Measurements from ENCODE around the gene PIP4K2A. TPM values are rescaled to one million over a fixed set of nuclear protein-coding genes. Genes with fewer than 3 reads are reported as not detected.

The PIP4K2A gene
- total and polyA plus RNA-seq, 2 of the 13 experiments (the other 11 are each of a cell fraction or from before 2014, with no cell fraction given): 9.1 to 22.6 TPM

DNA sequence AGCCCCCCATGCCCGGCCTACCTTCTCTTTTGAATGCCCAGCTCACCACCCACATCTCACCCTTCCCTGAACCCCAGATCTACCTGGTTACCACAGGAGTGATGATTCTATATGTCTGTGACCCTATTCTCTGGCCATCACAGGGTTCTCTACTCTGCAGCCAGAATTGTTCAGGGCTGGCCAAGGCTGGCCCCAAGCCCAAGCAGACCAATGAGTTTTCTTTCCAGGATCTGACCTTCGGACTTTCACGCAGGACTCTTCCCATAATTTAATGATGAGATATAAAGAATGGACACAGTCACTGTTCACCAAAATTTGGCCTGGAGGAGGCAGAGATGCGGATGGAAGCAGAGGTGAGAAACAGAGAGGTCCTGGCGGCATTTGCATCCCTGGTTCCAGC lies 72.6 kb downstream of the PIP4K2A start (continued):
- TF ChIP-seq IRF1 (CRISPR knock-in tag; IDR thresholded peaks at IDR 0.05; ENCODE audit: low read depth) (no peak), HCFC1 (IDR thresholded peaks at IDR 0.05; ENCODE audit: low read depth, low read length) (no peak), MTF2 (CRISPR knock-in tag; IDR thresholded peaks at IDR 0.05; ENCODE audit: borderline replicate concordance) (no peak), ZNF615 (CRISPR knock-in tag; IDR thresholded peaks at IDR 0.05; ENCODE audit: borderline replicate concordance) (no peak), ZNF160 (CRISPR knock-in tag; IDR thresholded peaks at IDR 0.05) (no peak), ZNF841 (CRISPR knock-in tag; IDR thresholded peaks at IDR 0.05; ENCODE audit: borderline replicate concordance) (no peak)

DNA sequence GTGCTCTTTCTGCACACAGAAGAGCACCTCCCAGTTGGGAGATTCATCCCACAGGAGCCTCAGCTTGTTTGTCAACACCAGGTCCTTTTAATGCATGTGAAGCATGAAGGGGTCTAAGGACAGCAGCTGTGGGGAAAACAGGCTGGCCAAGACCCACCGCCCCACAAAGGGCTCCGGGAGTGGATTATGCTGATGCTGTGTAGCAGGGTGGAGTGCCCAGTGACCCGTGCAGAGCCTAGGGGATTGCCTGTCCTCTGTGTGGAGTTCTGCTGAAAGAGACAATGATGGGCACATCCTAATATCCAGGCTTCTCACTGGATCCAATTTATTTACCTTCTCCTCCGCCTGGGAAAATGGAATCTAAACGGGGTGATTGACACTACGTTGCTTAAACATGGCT lies 74.0 kb downstream of the PIP4K2A start:
- CTCF ChIA-PET (ENCODE audit: low intra/inter-chr PET ratio, low total read pairs): no interaction called here
- peaks cover 5% of the 10 kb centered on the region for H3K79me2 ChIP-seq (ENCODE audit: insufficient read depth, low read length)
- FAIRE-seq (no peak), DNase-seq (ENCODE audit: low spot score) (no peak), ATAC-seq (no peak)
- 96% methylated on average over 6 of the region's 6 CpGs for WGBS (ENCODE audit: low lambda C conversion rate)
- no peaks in the 10 kb centered on the region for H3K27me3 ChIP-seq (ENCODE audit: control insufficient read depth in 1 of 2, insufficient read depth in 2 of 2, low read length in 2 of 2)
- H3K4me1 ChIP-seq (ENCODE audit: insufficient read depth, low read length): no peaks in the 10 kb centered on the region
- BruUV-seq (replicated peaks): no TSS peak
- no peak overlapping the region for H2AFZ ChIP-seq (ENCODE audit: low read length)
- in situ Hi-C loops (cut with HindIII; ENCODE audit: extremely low pct_ligation_motif_present, low pct_unique_long_range_greater_than_20kb) (no loop called here), intact Hi-C loops (cut with micrococcal nuclease; ENCODE audit: unreplicated experiment) (no loop called here)
- TF ChIP-seq KLF16 (CRISPR knock-in tag; IDR thresholded peaks at IDR 0.05) (no peak), ZNF782 (CRISPR knock-in tag; IDR thresholded peaks at IDR 0.05; ENCODE audit: borderline replicate concordance) (no peak), ZNF597 (CRISPR knock-in tag; IDR thresholded peaks at IDR 0.05) (no peak), HDAC1 (CRISPR knock-in tag; IDR thresholded peaks at IDR 0.05) (no peak)
- no peaks in the 10 kb centered on the region for H3K9me3 ChIP-seq (ENCODE audit: low read length)
- H3K36me3 ChIP-seq (replicated peaks in 1 of 2; ENCODE audit: control insufficient read depth in 1 of 2, insufficient read depth in 2 of 2, low read length in 2 of 2): no peaks in the 10 kb centered on the region
- no peaks in the 10 kb centered on the region for H4K20me1 ChIP-seq (ENCODE audit: insufficient read depth, low read length)
- POLR2A ChIA-PET: no interaction called here
- H3K4me3 ChIP-seq (replicated peaks in 1 of 3; ENCODE audit: insufficient read depth in 1 of 3, low read depth in 2 of 3, low read length in 3 of 3): no peak overlapping the region
- no peak overlapping the region for H3K9ac ChIP-seq (ENCODE audit: insufficient read depth, low read depth, low read length)
- no peak overlapping the region for H3K27ac ChIP-seq (ENCODE audit: extremely low read length, insufficient read depth, low read length)
- H3K4me2 ChIP-seq (ENCODE audit: low read depth, low read length): no peak overlapping the region
